Mucosa of descending colon (tissue), 3 donors: ENCODE data around the gene KRR1. TPM values are rescaled to one million over a fixed set of nuclear protein-coding genes. Genes with fewer than 3 reads are reported as not detected.
"Not testable (repeated sequence)": the region's sequence is repeated elsewhere in the genome, so short reads cannot be mapped to it uniquely, and the experiment has no call there.

Experiments used
- ATAC-seq: fragments of 200-7000 bp; cut with Tn5 transposase; one replicate; pipeline ENCODE4 v1.9.1; 2020; ENCODE audit warnings: mild to moderate bottlenecking, moderate library complexity
- DNase-seq, 3 donors: peaks; one replicate each; pipeline ENCODE4 v3.0.0-alpha.2; 2020
- H3K36me3 ChIP-seq: fragments of 200-600 bp; one replicate; pipeline ENCODE4 v1.8.0; 2021; ENCODE audit warnings: low read depth, mild to moderate bottlenecking
- H3K4me1 ChIP-seq: fragments of 200-600 bp; one replicate; pipeline ENCODE4 v1.8.0; 2021; ENCODE audit warnings: low read depth, mild to moderate bottlenecking
- H3K4me3 ChIP-seq: fragments of 200-600 bp; one replicate; pipeline ENCODE4 v1.8.0; 2021; ENCODE audit warnings: mild to moderate bottlenecking
- H3K9me3 ChIP-seq: fragments of 200-600 bp; one replicate; pipeline ENCODE4 v1.8.0; 2021; ENCODE audit warnings: mild to moderate bottlenecking
- intact Hi-C, 2 donors: fragments of 100-400 bp; cut with DNase I in 1 of 2; cut with micrococcal nuclease in 1 of 2; formaldehyde crosslinking; loops; one replicate each; pipeline versions ENCODE4 v1.11.0 to v1.11.1; 2022; cut with DNase I, micrococcal nuclease
- total RNA-seq, 3 donors: library from RNA; stranded (reverse); fragmentation: NEBNext Ultra II Directional in 2 of 3; extraction: Animal tissue kit (Norgen Biotek cat#: 25700) in 2 of 3; gene quantifications; one replicate each; pipeline versions ENCODE4 v1.2.1 to v1.2.4, GENCODE V29; 2021 to 2023
- TF ChIP-seq, protein P1 (sequence below): fragments of 200-600 bp; IDR thresholded peaks from one replicate; pipeline ENCODE4 v1.8.0; 2022; ENCODE audit warnings: antibody characterized with exemption, mild to moderate bottlenecking
- donor health status: DM: no; HTN: no; CAD: no; lungs with moderate emphysema.
- donor health status: DM: no; HTN: no; CAD: no.
- donor health status: DM: no; HTN: yes; CAD: no.

The KRR1 gene
- total RNA-seq, 3 donors from 2014 or later = 34.1 to 48.5 (median 34.8) TPM

DNA sequence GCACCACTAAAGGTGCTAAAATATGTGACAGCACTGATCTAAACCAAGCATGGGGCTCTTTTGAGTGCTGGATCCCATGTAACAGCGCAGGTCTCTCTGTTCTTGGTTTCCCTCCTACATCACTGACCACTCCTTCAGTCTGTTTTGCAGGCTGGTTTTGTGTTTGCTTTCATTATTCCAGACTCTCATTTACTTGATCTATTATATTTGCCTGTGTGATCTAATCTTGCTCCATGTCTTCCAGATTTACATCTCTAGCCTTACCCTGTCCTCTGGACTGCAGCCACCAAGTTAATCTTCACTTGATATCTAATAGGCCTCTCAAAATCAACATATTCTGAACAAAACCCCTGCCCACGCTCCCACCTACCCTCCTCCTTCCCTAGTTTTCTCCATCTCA, 22.2 kb downstream of the KRR1 start:
- TF ChIP-seq, protein P1, sequence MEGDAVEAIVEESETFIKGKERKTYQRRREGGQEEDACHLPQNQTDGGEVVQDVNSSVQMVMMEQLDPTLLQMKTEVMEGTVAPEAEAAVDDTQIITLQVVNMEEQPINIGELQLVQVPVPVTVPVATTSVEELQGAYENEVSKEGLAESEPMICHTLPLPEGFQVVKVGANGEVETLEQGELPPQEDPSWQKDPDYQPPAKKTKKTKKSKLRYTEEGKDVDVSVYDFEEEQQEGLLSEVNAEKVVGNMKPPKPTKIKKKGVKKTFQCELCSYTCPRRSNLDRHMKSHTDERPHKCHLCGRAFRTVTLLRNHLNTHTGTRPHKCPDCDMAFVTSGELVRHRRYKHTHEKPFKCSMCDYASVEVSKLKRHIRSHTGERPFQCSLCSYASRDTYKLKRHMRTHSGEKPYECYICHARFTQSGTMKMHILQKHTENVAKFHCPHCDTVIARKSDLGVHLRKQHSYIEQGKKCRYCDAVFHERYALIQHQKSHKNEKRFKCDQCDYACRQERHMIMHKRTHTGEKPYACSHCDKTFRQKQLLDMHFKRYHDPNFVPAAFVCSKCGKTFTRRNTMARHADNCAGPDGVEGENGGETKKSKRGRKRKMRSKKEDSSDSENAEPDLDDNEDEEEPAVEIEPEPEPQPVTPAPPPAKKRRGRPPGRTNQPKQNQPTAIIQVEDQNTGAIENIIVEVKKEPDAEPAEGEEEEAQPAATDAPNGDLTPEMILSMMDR = no peak
- Histone ChIP-seq H3K9me3 (no peaks in the 10 kb centered on the region), H3K4me3 (no peak overlapping the region), H3K36me3 (no peaks in the 10 kb centered on the region), H3K4me1 (no peaks in the 10 kb centered on the region)
- DNase-seq (no peak), ATAC-seq (no peak)
- intact Hi-C loops = no loop called here

DNA sequence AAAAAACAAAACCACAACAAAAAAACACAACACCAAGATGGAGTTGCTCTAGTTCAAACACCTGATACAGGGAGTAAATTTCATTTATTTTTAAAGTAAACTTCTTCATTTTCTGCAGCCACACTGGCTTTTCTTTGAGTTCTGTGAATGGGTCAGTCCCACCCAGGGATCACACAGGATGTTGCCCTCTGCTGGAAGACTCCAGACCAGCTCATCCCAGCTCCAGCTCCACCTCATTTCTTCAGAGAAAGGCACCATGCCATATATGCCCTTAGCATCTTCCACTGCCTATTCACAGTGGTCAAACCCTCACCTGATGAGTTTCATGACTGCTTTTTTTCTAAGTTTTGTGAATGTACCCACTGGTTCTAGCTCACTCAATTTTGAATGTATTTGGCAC, 22.9 kb downstream of the KRR1 start:
- DNase-seq = peak in 1 of 3 donors; percentile 30
- no peaks in the 10 kb centered on the region for H3K36me3 ChIP-seq
- no peak overlapping the region for H3K4me3 ChIP-seq
- intact Hi-C loops = no loop called here
- H3K9me3 ChIP-seq = no peaks in the 10 kb centered on the region
- TF ChIP-seq, protein P1 = no peak
- peak; percentile 64 for ATAC-seq
- no peaks in the 10 kb centered on the region for H3K4me1 ChIP-seq

DNA sequence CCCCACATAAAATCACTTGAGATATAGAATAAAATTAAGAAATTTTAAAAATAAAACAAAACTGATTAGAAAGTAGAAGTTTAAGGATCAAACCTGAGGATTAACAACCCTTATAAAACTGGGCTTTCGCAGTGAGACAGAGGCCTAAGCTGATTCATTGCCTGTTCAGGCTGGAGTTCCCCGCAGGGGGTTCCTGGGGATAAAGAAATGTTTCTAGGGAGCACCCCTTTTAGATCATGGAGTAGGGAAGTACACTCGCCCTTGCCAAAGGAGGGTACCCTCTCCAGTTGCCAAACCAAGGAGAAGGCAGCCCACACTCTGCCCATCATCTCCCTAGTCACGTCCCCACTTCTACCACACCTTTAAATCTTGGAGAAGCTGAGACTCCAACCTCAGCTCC, 24.1 kb downstream of the KRR1 start:
- H3K36me3 ChIP-seq = no peaks in the 10 kb centered on the region
- TF ChIP-seq, protein P1 = no peak
- intact Hi-C loops = no loop called here
- no peaks in the 10 kb centered on the region for H3K4me1 ChIP-seq
- H3K9me3 ChIP-seq = no peaks in the 10 kb centered on the region
- H3K4me3 ChIP-seq = no peak overlapping the region
- ATAC-seq (no peak), DNase-seq (no peak)

DNA sequence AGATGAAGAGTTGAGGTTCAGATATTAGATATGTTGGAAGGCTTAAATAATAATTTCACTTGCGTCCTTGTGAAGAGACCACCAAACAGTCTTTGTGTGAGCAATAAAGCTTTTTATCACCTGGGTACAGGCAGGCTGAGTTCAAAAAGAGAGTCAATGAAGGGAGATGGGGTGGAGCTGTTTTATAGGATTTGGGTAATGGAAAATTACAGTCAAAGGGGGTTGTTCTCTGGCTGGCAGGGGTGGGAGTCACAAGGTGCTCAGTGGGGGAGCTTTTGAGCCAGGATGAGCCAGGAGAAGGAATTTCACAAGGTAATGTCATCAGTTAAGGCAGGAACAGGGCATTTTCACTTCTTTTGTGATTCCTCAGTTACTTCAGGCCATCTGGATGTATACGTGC, 27.0 kb downstream of the KRR1 start:
- DNase-seq, H3K36me3 ChIP-seq, intact Hi-C loops, H3K9me3 ChIP-seq, H3K4me1 ChIP-seq, H3K4me3 ChIP-seq, ATAC-seq: not testable (repeated sequence)

DNA sequence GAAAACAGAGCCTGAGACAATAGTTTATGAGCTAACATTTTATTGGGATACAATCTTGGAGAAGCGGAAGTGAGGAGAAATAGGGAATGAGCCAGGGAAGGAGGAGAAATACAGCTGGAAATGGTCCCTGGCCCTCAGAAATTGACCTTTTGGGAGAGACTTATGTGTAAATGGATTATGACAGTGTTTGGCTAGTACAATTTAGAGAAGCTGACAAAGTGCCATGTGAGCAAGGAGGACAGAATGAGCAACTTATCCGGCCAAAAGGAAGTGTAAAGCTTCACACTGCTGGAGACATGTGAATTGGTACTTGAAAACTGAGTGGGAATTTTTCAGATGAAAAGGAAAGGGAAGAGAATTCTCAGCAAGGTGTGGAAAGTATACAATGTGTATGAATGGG, 28.0 kb downstream of the KRR1 start:
- ATAC-seq = no peak
- no peaks in the 10 kb centered on the region for H3K4me1 ChIP-seq
- DNase-seq = no peak
- no peaks in the 10 kb centered on the region for H3K36me3 ChIP-seq
- TF ChIP-seq, protein P1 = no peak
- no peak overlapping the region for H3K4me3 ChIP-seq
- intact Hi-C loops = no loop called here
- H3K9me3 ChIP-seq = no peaks in the 10 kb centered on the region

DNA sequence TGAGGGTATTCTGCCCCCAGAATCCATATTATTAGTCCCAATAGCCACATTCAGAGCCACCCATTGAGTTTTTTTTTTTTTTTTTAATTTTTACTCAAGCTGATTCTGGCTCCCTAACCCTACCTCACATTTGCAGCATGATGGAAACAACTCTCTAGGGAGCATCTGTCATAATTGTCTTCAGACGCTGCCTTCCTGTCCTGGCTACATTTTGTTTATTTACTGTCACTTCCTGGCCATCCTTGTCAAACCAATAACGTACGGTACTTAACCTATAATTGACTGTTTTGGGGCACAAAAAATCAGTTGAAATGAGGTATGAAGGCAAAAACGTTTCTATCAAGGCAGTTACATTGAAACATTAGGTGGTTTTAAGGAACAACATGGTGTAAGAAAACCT, 28.8 kb downstream of the KRR1 start:
- no peaks in the 10 kb centered on the region for H3K36me3 ChIP-seq
- no peaks in the 10 kb centered on the region for H3K9me3 ChIP-seq
- no peaks in the 10 kb centered on the region for H3K4me1 ChIP-seq
- intact Hi-C loops = no loop called here
- DNase-seq (no peak), ATAC-seq (peak; percentile 31)
- no peak overlapping the region for H3K4me3 ChIP-seq
- TF ChIP-seq, protein P1 = no peak
